Activated T-helper 9 cell treated with anti-CD3 and anti-CD28 coated beads, Interleukin-2, amount 50 U/mL, for 16 hours (primary cell): ENCODE measurements around the gene SDK2.

Experiments used
- DNase-seq: peaks from one replicate; pipeline ENCODE4 v3.0.0-alpha.2; 2020; ENCODE audit warnings: low read depth

The SDK2 gene

GRCh38 chr17:73360961-73361761 lies 283.1 kb downstream of the SDK2 start:
- DNase-seq, result no peak

- no peak for DNase-seq
These were observed 284.2 kb downstream of the SDK2 start for GRCh38 chr17:73359987-73360410.

- DNase-seq, result no peak
These were observed 284.9 kb downstream of the SDK2 start for GRCh38 chr17:73359352-73359751.

GRCh38 chr17:73358668-73359067 lies 285.6 kb downstream of the SDK2 start:
- DNase-seq, result no peak

- DNase-seq, result no peak
These were observed 286.3 kb downstream of the SDK2 start for GRCh38 chr17:73357981-73358380.

GRCh38 chr17:73357318-73357717 lies 286.9 kb downstream of the SDK2 start:
- DNase-seq, result no peak

- no peak for DNase-seq
These were observed 287.6 kb downstream of the SDK2 start for GRCh38 chr17:73356561-73357170.

- no peak for DNase-seq
These were observed 289.6 kb downstream of the SDK2 start for GRCh38 chr17:73354423-73355284.

GRCh38 chr17:73352261-73352660 lies 292.0 kb downstream of the SDK2 start:
- DNase-seq, result no peak

- DNase-seq, result no peak
These were observed 292.5 kb downstream of the SDK2 start for GRCh38 chr17:73351764-73352163.

- DNase-seq, result no peak
These were observed 293.4 kb downstream of the SDK2 start for GRCh38 chr17:73350864-73351263.

GRCh38 chr17:73349647-73350046 lies 294.6 kb downstream of the SDK2 start:
- DNase-seq, result no peak

- DNase-seq, result no peak
These were observed 295.1 kb downstream of the SDK2 start for GRCh38 chr17:73349138-73349537.

- DNase-seq, result no peak
These were observed 295.5 kb downstream of the SDK2 start for GRCh38 chr17:73348829-73349095.

GRCh38 chr17:73348018-73348828 lies 296.0 kb downstream of the SDK2 start:
- DNase-seq, result no peak

- DNase-seq, result no peak
These were observed 296.9 kb downstream of the SDK2 start for GRCh38 chr17:73347351-73347750.

- no peak for DNase-seq
These were observed 297.6 kb downstream of the SDK2 start for GRCh38 chr17:73346501-73347162.

GRCh38 chr17:73343739-73344454 lies 300.3 kb downstream of the SDK2 start:
- DNase-seq, result no peak

GRCh38 chr17:73343168-73343634 lies 301.0 kb downstream of the SDK2 start:
- DNase-seq, result no peak

- DNase-seq, result no peak
These were observed 301.6 kb downstream of the SDK2 start for GRCh38 chr17:73342541-73343167.
